WERI-Rb-1 (cell line): Measurements from ENCODE around the gene DUSP22.

Source experiments
- DNase-seq: peaks from one replicate; pipeline ENCODE4 v3.0.0-alpha.2; 2020
- H3K27ac ChIP-seq: fragments of 250-450 bp; sonication (Bioruptor Pico); 2 replicates; pipeline ENCODE4 v1.5.1; 2020; ENCODE audit warnings: mild to moderate bottlenecking, moderate library complexity
- H3K27me3 ChIP-seq: fragments of 250-450 bp; sonication (Bioruptor Pico); 2 replicates; pipeline ENCODE4 v1.5.1; 2021; ENCODE audit warnings: mild to moderate bottlenecking, low read depth, moderate library complexity; ENCODE audit not compliant: insufficient read depth, severe bottlenecking
- H3K36me3 ChIP-seq: fragments of 250-450 bp; sonication (Bioruptor Pico); 2 replicates; pipeline ENCODE4 v1.5.1; 2020; ENCODE audit warnings: mild to moderate bottlenecking, moderate library complexity
- H3K4me3 ChIP-seq: 2 replicates; pipeline ENCODE4 v1.5.1; 2011; ENCODE audit warnings: low read depth, mild to moderate bottlenecking, control low read depth, low read length
- H3K9me3 ChIP-seq: fragments of 250-450 bp; sonication (Bioruptor Pico); 2 replicates; pipeline ENCODE4 v1.5.1; 2021; ENCODE audit warnings: mild to moderate bottlenecking, moderate library complexity; ENCODE audit not compliant: severe bottlenecking
- CTCF ChIP-seq: IDR thresholded peaks from 2 replicates; pipeline ENCODE4 v1.5.1; 2011; ENCODE audit warnings: low read depth, mild to moderate bottlenecking, control low read depth, inconsistent platforms, low read length

The DUSP22 gene

GRCh38 chr6:391559-392440 lies 99.5 kb downstream of the DUSP22 start, which contains the start of gene IRF4:
Gene IRF4, plus strand, starts transcription at chr6:391752. Its CDS starts 1,401 bp downstream, at chr6:393153.
- no peaks in the 10 kb centered on the region for H3K36me3 ChIP-seq
- peak within 1 kb of the TSS; percentile 34 for H3K4me3 ChIP-seq
- no peak within 1 kb of the TSS for H3K27ac ChIP-seq
- TF ChIP-seq CTCF, result no peak
- DNase-seq, result no peak
- H3K27me3 ChIP-seq, result peaks cover 78% of the 10 kb centered on the region
- no peaks in the 10 kb centered on the region for H3K9me3 ChIP-seq

- peak overlapping the region; percentile 34 for H3K4me3 ChIP-seq
- TF ChIP-seq CTCF, result no peak
- H3K27me3 ChIP-seq, result peaks cover 86% of the 10 kb centered on the region
- DNase-seq, result peak; percentile 44
- H3K9me3 ChIP-seq, result no peaks in the 10 kb centered on the region
- H3K27ac ChIP-seq, result no peak overlapping the region
- no peaks in the 10 kb centered on the region for H3K36me3 ChIP-seq
These were observed 100.4 kb downstream of the DUSP22 start for GRCh38 chr6:392441-393390.

- H3K4me3 ChIP-seq, result peak overlapping the region; percentile 34
- peaks cover 91% of the 10 kb centered on the region for H3K27me3 ChIP-seq
- no peak for TF ChIP-seq CTCF
- H3K9me3 ChIP-seq, result no peaks in the 10 kb centered on the region
- no peaks in the 10 kb centered on the region for H3K36me3 ChIP-seq
- no peak for DNase-seq
- H3K27ac ChIP-seq, result no peak overlapping the region
These were observed 101.3 kb downstream of the DUSP22 start for GRCh38 chr6:393391-394221.

- Histone ChIP-seq H3K4me3 (no peak overlapping the region), H3K9me3 (no peaks in the 10 kb centered on the region), H3K27me3 (peaks cover 89% of the 10 kb centered on the region), H3K36me3 (no peaks in the 10 kb centered on the region), H3K27ac (no peak overlapping the region)
- no peak for DNase-seq
- TF ChIP-seq CTCF, result no peak
These were observed 102.5 kb downstream of the DUSP22 start for GRCh38 chr6:394641-395289.
